Measurements from ENCODE around the gene USP34. TPM values are rescaled to one million over a fixed set of nuclear protein-coding genes. Genes with fewer than 3 reads are reported as not detected.
"Not testable (repeated sequence)": the region's sequence is repeated elsewhere in the genome, so short reads cannot be mapped to it uniquely, and the experiment has no call there.

Gene USP34
- total RNA-seq, 2 experiments from 2014 or later: 80.4 to 84.7 TPM

DNA sequence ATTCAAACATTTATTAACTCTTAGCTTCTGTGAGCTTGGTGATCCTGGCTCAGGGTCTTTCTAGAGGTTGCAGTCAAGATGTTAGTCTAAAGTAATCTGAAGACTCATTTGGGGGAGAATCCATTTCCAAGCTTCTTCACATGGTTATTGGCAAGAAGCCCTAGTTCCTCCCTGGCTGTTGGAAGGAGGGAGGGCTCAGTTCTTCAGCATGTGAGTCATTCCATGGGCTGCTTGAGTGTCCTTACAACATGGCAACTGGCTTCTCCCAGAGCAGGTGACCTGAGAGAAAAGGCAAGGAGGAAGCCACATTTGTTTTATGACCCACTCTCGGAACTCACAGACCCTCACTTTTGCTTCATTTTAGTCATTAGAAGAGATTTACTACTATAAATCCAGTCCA is 319.5 kb downstream of the USP34 start:
- DNase-seq: no peak
- Mint-ChIP-seq H3K4me3 (no peak overlapping the region), H3K27me3 (ENCODE audit: low read depth) (no peaks in the 10 kb centered on the region), H3K4me1 (ENCODE audit: low read depth) (peaks cover 3% of the 10 kb centered on the region), H3K36me3 (ENCODE audit: low read depth) (peaks cover 12% of the 10 kb centered on the region), H3K27ac (no peak overlapping the region), H3K9me3 (ENCODE audit: insufficient read depth) (no peaks in the 10 kb centered on the region)
- POLR2A ChIA-PET: no interaction called here
- CTCF ChIA-PET: no interaction called here
- ATAC-seq: no peak

DNA sequence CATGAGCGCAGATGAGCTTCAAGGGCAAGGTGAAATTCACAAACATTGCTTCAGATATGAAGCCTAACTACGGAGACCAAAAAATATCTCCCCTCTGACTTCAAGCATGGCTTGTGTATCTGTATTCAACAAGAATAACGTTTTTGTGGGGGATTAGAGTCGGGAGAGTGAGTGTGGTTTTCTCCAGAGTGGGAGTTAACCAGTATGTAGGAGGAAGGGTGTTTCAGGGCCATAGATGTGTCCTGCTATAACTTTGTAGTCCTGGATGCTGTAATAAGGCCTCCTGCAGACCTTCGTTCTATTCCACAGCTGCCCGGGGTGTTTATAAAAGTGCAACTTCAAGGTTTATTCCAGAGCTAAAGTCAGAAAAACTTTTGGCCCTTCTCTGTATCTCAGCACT is 321.8 kb downstream of the USP34 start:
- H3K4me3 Mint-ChIP-seq: no peak overlapping the region
- CTCF ChIA-PET: interaction anchor here (1.3 kb wide), 1 partner anchor 14 kb away, joined by 3 read pairs; the partner anchor contains the start of gene C2orf74
- POLR2A ChIA-PET: no interaction called here

GRCh38 chr2:61148091-61148490 is 322.8 kb downstream of the USP34 start:
- DNase-seq; H3K27ac Mint-ChIP-seq; H3K9me3 Mint-ChIP-seq (ENCODE audit: insufficient read depth); ATAC-seq; H3K4me1 Mint-ChIP-seq (ENCODE audit: low read depth); POLR2A ChIA-PET; H3K4me3 Mint-ChIP-seq; H3K27me3 Mint-ChIP-seq (ENCODE audit: low read depth): not testable (repeated sequence)
- CTCF ChIA-PET: interaction anchor here (1.3 kb wide), 1 partner anchor 14 kb away, joined by 3 read pairs; the partner anchor contains the start of gene C2orf74
- H3K36me3 Mint-ChIP-seq (ENCODE audit: low read depth): peaks cover 20% of the 10 kb centered on the region

More for the DNA sequence above, 321.8 kb downstream of the USP34 start:
- Mint-ChIP-seq H3K9me3 (ENCODE audit: insufficient read depth) (no peaks in the 10 kb centered on the region), H3K4me1 (ENCODE audit: low read depth) (peaks cover 5% of the 10 kb centered on the region), H3K36me3 (ENCODE audit: low read depth) (peaks cover 19% of the 10 kb centered on the region), H3K27me3 (ENCODE audit: low read depth) (no peaks in the 10 kb centered on the region), H3K27ac (no peak overlapping the region)
- DNase-seq (no peak), ATAC-seq (no peak)

- ChIA-PET POLR2A (interaction anchor here (1.0 to 1.7 kb wide), 3 partner anchors 20 to 392 kb away, joined by 4 to 21 read pairs (median 4); partner anchors contain the start of gene XPO1), CTCF (no interaction called here)
- Mint-ChIP-seq H3K27me3 (ENCODE audit: low read depth) (no peaks in the 10 kb centered on the region), H3K27ac (no peak overlapping the region), H3K4me1 (ENCODE audit: low read depth) (peaks cover 5% of the 10 kb centered on the region), H3K36me3 (ENCODE audit: low read depth) (peaks cover 17% of the 10 kb centered on the region), H3K4me3 (peak overlapping the region; percentile 86), H3K9me3 (ENCODE audit: insufficient read depth) (no peaks in the 10 kb centered on the region)
- DNase-seq (no peak), ATAC-seq (no peak)
These were observed 324.9 kb downstream of the USP34 start for GRCh38 chr2:61145990-61146389.

- peak overlapping the region; percentile 86 for H3K4me3 Mint-ChIP-seq
- peak; percentile 98 for ATAC-seq
- peaks cover 5% of the 10 kb centered on the region for H3K4me1 Mint-ChIP-seq (ENCODE audit: low read depth)
- no peaks in the 10 kb centered on the region for H3K27me3 Mint-ChIP-seq (ENCODE audit: low read depth)
- peak overlapping the region; percentile 89 for H3K27ac Mint-ChIP-seq
- no peaks in the 10 kb centered on the region for H3K9me3 Mint-ChIP-seq (ENCODE audit: insufficient read depth)
- H3K36me3 Mint-ChIP-seq (ENCODE audit: low read depth): peaks cover 17% of the 10 kb centered on the region
- peak; percentile 95 for DNase-seq
- ChIA-PET CTCF (interaction anchor here (0.9 to 1.6 kb wide), 4 partner anchors 9 to 266 kb away, joined by 3 to 6 read pairs (median 3); no protein-coding TSS in a partner anchor), POLR2A (interaction anchor here (1.0 to 1.7 kb wide), 4 partner anchors 11 to 393 kb away, joined by 3 to 21 read pairs (median 4); partner anchors contain the start of gene XPO1)
These were observed 326.1 kb downstream of the USP34 start for GRCh38 chr2:61144697-61145268.

- no peaks in the 10 kb centered on the region for H3K9me3 Mint-ChIP-seq (ENCODE audit: insufficient read depth)
- no peak overlapping the region for H3K27ac Mint-ChIP-seq
- peaks cover 13% of the 10 kb centered on the region for H3K36me3 Mint-ChIP-seq (ENCODE audit: low read depth)
- ChIA-PET POLR2A (no interaction called here), CTCF (no interaction called here)
- no peak overlapping the region for H3K4me3 Mint-ChIP-seq
- H3K4me1 Mint-ChIP-seq (ENCODE audit: low read depth): peaks cover 3% of the 10 kb centered on the region
- DNase-seq (no peak), ATAC-seq (no peak)
- peaks cover 2% of the 10 kb centered on the region for H3K27me3 Mint-ChIP-seq (ENCODE audit: low read depth)
These were observed 329.7 kb downstream of the USP34 start for GRCh38 chr2:61141151-61141550.

DNA sequence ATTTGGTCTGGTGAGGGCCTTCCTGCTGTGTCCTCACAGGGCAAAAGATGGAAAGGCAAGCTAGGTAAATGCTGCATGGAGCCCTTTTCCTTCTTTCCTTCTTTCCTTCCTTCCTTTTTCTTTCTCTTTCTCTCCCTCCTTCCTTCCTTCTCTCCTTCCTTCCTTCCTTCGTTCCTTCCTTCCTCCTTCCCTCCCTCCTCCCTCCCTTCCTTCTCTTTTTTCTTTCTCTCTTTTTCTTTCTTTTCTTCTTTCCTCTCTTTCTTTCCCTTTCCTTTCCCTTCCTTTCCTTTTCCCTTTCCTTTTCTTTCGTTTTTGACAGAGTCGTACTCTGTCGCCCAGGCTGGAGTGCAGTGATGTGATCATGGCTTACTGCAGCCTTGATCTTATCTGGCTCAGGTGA is 332.0 kb downstream of the USP34 start:
- no peaks in the 10 kb centered on the region for H3K9me3 Mint-ChIP-seq (ENCODE audit: insufficient read depth)
- CTCF ChIA-PET: no interaction called here
- peaks cover 2% of the 10 kb centered on the region for H3K4me1 Mint-ChIP-seq (ENCODE audit: low read depth)
- no peak for DNase-seq
- no peak overlapping the region for H3K27ac Mint-ChIP-seq
- H3K27me3 Mint-ChIP-seq (ENCODE audit: low read depth): peaks cover 2% of the 10 kb centered on the region
- POLR2A ChIA-PET: no interaction called here
- peaks cover 7% of the 10 kb centered on the region for H3K36me3 Mint-ChIP-seq (ENCODE audit: low read depth)
- ATAC-seq: no peak
- no peak overlapping the region for H3K4me3 Mint-ChIP-seq

Other genes with a start within 250 kb of the USP34 start
- gene XPO1, start 67.3 kb upstream of the USP34 start, total RNA-seq: 100 to 1,000 TPM; 208 to 226 TPM